Uterus (tissue), 4 donors: ENCODE results near the gene TRIM14. TPM values are rescaled to one million over a fixed set of nuclear protein-coding genes. Genes with fewer than 3 reads are reported as not detected.

Source experiments
- DNase-seq, 2 donors: peaks; one replicate each; pipeline ENCODE4 v3.0.0-alpha.2; 2019 to 2020
- H3K27ac ChIP-seq, 2 donors: fragments of 200-600 bp; sonication (generic); 1 replicate in 1 of 2; 2 replicates in 1 of 2; pipeline ENCODE4 v1.5.1; 2016 to 2018
- H3K27me3 ChIP-seq, 2 donors: fragments of 200-600 bp; sonication (generic); one replicate each; pipeline ENCODE4 v1.5.1; 2018 to 2019; ENCODE audit warnings: control low read depth in 1 of 2
- H3K36me3 ChIP-seq, 2 donors: fragments of 200-600 bp; sonication (generic); one replicate each; pipeline ENCODE4 v1.5.1; 2019; ENCODE audit warnings: control low read depth in 1 of 2
- H3K4me1 ChIP-seq, 2 donors: fragments of 200-600 bp; sonication (generic); one replicate each; pipeline ENCODE4 v1.5.1; 2018 to 2019; ENCODE audit warnings: control low read depth in 1 of 2
- H3K4me3 ChIP-seq, 2 donors: fragments of 200-600 bp; sonication (generic); 1 replicate in 1 of 2; 2 replicates in 1 of 2; pipeline ENCODE4 v1.5.1; 2018 to 2019; ENCODE audit warnings: mild to moderate bottlenecking in 1 of 2
- H3K9me3 ChIP-seq, 2 donors: fragments of 200-600 bp; sonication (generic); one replicate each; pipeline ENCODE4 v1.5.1; 2019; ENCODE audit warnings: control low read depth in 1 of 2
- CTCF ChIP-seq, 4 experiments: fragments of 200-600 bp in 2 of 4; fragments of 450-650 bp in 2 of 4; sonication (generic) in 2 of 4; IDR thresholded peaks; one replicate each; pipeline ENCODE4 v1.5.1; 2016 to 2019; ENCODE audit warnings: antibody characterized with exemption in 4 of 4, mild to moderate bottlenecking in 2 of 4, moderate library complexity in 1 of 4
- POLR2A ChIP-seq, 2 donors: fragments of 450-650 bp; IDR thresholded peaks; one replicate each; pipeline ENCODE4 v1.6.1; 2016; ENCODE audit warnings: antibody characterized with exemption in 2 of 2, mild to moderate bottlenecking in 1 of 2, moderate library complexity in 1 of 2
- intact Hi-C: fragments of 100-400 bp; cut with DNase I; formaldehyde crosslinking; loops from one replicate; pipeline ENCODE4 v1.15.1; 2023; ENCODE audit warnings: low total_unique reads
- total RNA-seq, 4 donors: library from RNA; depleted of rRNA in 3 of 4; stranded (reverse); fragments of >200 nt in 3 of 4; gene quantifications; one replicate each; pipeline versions ENCODE4 v1.1.0 to v1.2.4, GENCODE V29; 2014 to 2023
- donor health status: DM: yes; HTN: yes; CAD: no.

The TRIM14 gene
- total RNA-seq, 4 donors from 2014 or later, result 1.5 to 17.7 (median 10.9) TPM

GRCh38 chr9:98056269-98057137, 62.5 kb downstream of the TRIM14 start, which contains the start of gene NANS:
Gene NANS, plus strand, starts transcription at chr9:98056732. Its CDS starts 77 bp downstream, at chr9:98056809.
- Histone ChIP-seq H3K9me3 (no peaks in the 10 kb centered on the region), H3K4me1 (no peaks in the 10 kb centered on the region), H3K27me3 (no peaks in the 10 kb centered on the region), H3K36me3 (no peaks in the 10 kb centered on the region), H3K27ac (peak within 1 kb of the TSS; percentile 89), H3K4me3 (peak within 1 kb of the TSS; percentile 79 to 88)
- intact Hi-C loops, result loop anchor here (5.0 kb wide), 1 partner anchor 74 kb away; the partner anchor contains the start of gene ANP32B
- DNase-seq, result peak; percentile 91 to 92
- TF ChIP-seq POLR2A (IDR thresholded peaks at IDR 0.05) (peak; percentile 94 to 97), CTCF (IDR thresholded peaks at IDR 0.05) (peak in 1 of 4 experiments; percentile 6)

GRCh38 chr9:98054376-98054951, 64.6 kb downstream of the TRIM14 start:
- H3K4me3 ChIP-seq, result no peak overlapping the region
- H3K4me1 ChIP-seq, result no peaks in the 10 kb centered on the region
- TF ChIP-seq POLR2A (IDR thresholded peaks at IDR 0.05) (no peak), CTCF (IDR thresholded peaks at IDR 0.05) (no peak)
- intact Hi-C loops, result no loop called here
- no peaks in the 10 kb centered on the region for H3K9me3 ChIP-seq
- H3K36me3 ChIP-seq, result no peaks in the 10 kb centered on the region
- DNase-seq, result no peak
- H3K27ac ChIP-seq, result no peak overlapping the region
- no peaks in the 10 kb centered on the region for H3K27me3 ChIP-seq

GRCh38 chr9:98050351-98050750, 68.7 kb downstream of the TRIM14 start:
- H3K27me3 ChIP-seq, result no peaks in the 10 kb centered on the region
- no peaks in the 10 kb centered on the region for H3K4me1 ChIP-seq
- no peaks in the 10 kb centered on the region for H3K36me3 ChIP-seq
- H3K27ac ChIP-seq, result no peak overlapping the region
- no peak for DNase-seq
- H3K9me3 ChIP-seq, result no peaks in the 10 kb centered on the region
- no peak for TF ChIP-seq CTCF (IDR thresholded peaks at IDR 0.05)
- TF ChIP-seq POLR2A (IDR thresholded peaks at IDR 0.05), result no peak
- intact Hi-C loops, result no loop called here
- no peak overlapping the region for H3K4me3 ChIP-seq

DNA sequence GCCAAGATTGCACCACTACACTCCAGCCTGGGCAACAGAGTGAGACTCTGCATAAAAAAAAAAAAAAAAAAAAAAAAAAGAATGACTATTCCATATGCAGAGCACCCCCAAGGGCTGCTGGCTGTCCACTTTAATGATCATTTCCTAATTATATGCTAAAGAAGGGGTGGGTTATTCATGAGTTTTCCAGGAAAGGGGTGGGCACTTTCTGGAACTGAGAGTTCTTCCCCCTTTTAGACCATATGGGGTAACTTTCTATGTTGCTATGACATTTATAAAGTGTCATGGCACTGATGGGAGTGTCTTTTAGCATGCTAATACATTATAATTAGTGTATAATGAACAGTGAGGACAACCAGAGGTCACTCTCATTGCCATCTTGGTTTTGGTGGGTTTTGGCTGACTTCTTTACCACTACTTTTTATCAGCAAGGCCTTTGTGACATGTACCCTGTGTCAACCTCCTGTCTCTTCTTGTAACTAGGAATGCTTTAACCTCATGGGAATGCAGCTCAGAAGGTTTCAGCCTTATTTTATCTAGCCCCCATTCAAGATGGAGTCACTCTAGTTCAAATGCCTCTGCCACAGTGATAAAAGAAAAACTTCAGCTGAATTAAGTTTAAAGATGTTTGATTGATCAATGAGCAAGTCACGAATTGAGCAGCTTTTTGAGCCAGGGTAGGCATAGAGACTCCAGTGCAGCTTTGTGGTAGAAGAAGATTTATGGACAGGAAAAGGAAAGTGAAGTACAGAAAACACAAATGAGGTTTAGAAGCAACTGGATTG, 69.5 kb downstream of the TRIM14 start:
- Histone ChIP-seq H3K36me3 (no peaks in the 10 kb centered on the region), H3K27me3 (no peaks in the 10 kb centered on the region), H3K27ac (no peak overlapping the region), H3K4me3 (no peak overlapping the region), H3K9me3 (no peaks in the 10 kb centered on the region), H3K4me1 (no peaks in the 10 kb centered on the region)
- intact Hi-C loops, result no loop called here
- TF ChIP-seq CTCF (IDR thresholded peaks at IDR 0.05) (no peak), POLR2A (IDR thresholded peaks at IDR 0.05) (no peak)
- no peak for DNase-seq
